GM19240 (cell line): ENCODE data around the gene UTS2R.
A peak's percentile ranks its signal among the peaks of the same experiment; 100 is the strongest.
"Not testable (repeated sequence)": the region's sequence is repeated elsewhere in the genome, so short reads cannot be mapped to it uniquely, and the experiment has no call there.

Source experiments
- DNase-seq: peaks from one replicate; pipeline ENCODE4 v3.0.0; 2011; ENCODE audit warnings: low spot score; ENCODE audit not compliant: insufficient read length

UTS2R gene

GRCh38 chr17:82353484-82353883 is 18.1 kb upstream of the UTS2R start:
- no peak for DNase-seq

- DNase-seq, result no peak
Measured at GRCh38 chr17:82354804-82355308, 16.7 kb upstream of the UTS2R start.

- DNase-seq, result no peak
Measured at GRCh38 chr17:82355770-82356427, 15.7 kb upstream of the UTS2R start.

- DNase-seq, result no peak
Measured at GRCh38 chr17:82356845-82357355, 14.7 kb upstream of the UTS2R start.

GRCh38 chr17:82357394-82357793 is 14.2 kb upstream of the UTS2R start:
- no peak for DNase-seq

GRCh38 chr17:82358465-82359350 is 12.9 kb upstream of the UTS2R start, which contains the start of gene TEX19:
Gene TEX19 (plus strand): TSS chr17:82359247. CDS start chr17:82362151, 2,904 bp downstream.
- no peak for DNase-seq

GRCh38 chr17:82359451-82360074 is 12.0 kb upstream of the UTS2R start:
- DNase-seq, result not testable (repeated sequence)

- DNase-seq, result no peak
Measured at GRCh38 chr17:82361885-82362633, 9.5 kb upstream of the UTS2R start.

- no peak for DNase-seq
Measured at GRCh38 chr17:82365606-82366295, 5.8 kb upstream of the UTS2R start.

- no peak for DNase-seq
Measured at GRCh38 chr17:82366749-82367148, 4.8 kb upstream of the UTS2R start.

- no peak for DNase-seq
Measured at GRCh38 chr17:82367724-82368524, 3.6 kb upstream of the UTS2R start.

GRCh38 chr17:82369211-82369610 is 2.4 kb upstream of the UTS2R start:
- no peak for DNase-seq

- DNase-seq, result peak; percentile 63
Measured at GRCh38 chr17:82370471-82371332, 863 bp upstream of the UTS2R start.

GRCh38 chr17:82372249-82373071 is 895 bp downstream of the UTS2R start:
- no peak for DNase-seq

- not testable (repeated sequence) for DNase-seq
Measured at GRCh38 chr17:82373072-82373452, 1.5 kb downstream of the UTS2R start.

- DNase-seq, result no peak
Measured at GRCh38 chr17:82373731-82374625, 2.4 kb downstream of the UTS2R start.
